ENCODE measurements around the gene JAZF1. TPM values are rescaled to one million over a fixed set of nuclear protein-coding genes. Genes with fewer than 3 reads are reported as not detected.

The JAZF1 gene
- total RNA-seq, 1 experiment from 2014 or later = 9.1 TPM

GRCh38 chr7:28168393-28169158 is 12.0 kb downstream of the JAZF1 start:
- H3K79me2 ChIP-seq (ENCODE audit: insufficient read depth, low read length) = peaks cover 2% of the 10 kb centered on the region; the same call in 1 of the 2 replicates
- no peak for TF ChIP-seq CTCF (conservative IDR thresholded peaks at IDR 0.05)
- no CpG with 5 or more reads among the region's 5 CpGs for WGBS (ENCODE audit: extremely low coverage, insufficient read length, low lambda C conversion rate)
- no peaks in the 10 kb centered on the region for H3K27me3 ChIP-seq (ENCODE audit: insufficient read depth, low read length)
- no peak overlapping the region for H2AK5ac ChIP-seq (ENCODE audit: insufficient read length, low read length)
- Mint-ChIP-seq H3K4me3 (no peak overlapping the region), H3K27me3 (ENCODE audit: low read depth) (no peaks in the 10 kb centered on the region), H3K27ac (no peak overlapping the region), H3K9me3 (no peaks in the 10 kb centered on the region), H3K4me1 (peaks cover 25 to 38% of the 10 kb centered on the region in 2 experiments), H3K36me3 (ENCODE audit: insufficient read depth in 1 of 3, low read depth in 3 of 3) (no peaks in the 10 kb centered on the region)
- no peak overlapping the region for H3K14ac ChIP-seq (ENCODE audit: insufficient read depth, low read length)
- H2AFZ ChIP-seq (ENCODE audit: low read length) = no peak overlapping the region
- H3K23ac ChIP-seq (ENCODE audit: insufficient read length, low read depth, low read length) = no peak overlapping the region
- no peak overlapping the region for H3K18ac ChIP-seq (ENCODE audit: insufficient read length, low read depth, low read length)
- no peak overlapping the region for H3K4me2 ChIP-seq (ENCODE audit: insufficient read depth, insufficient read length, low read length)
- DNase-seq = no peak
- H3K9ac ChIP-seq (ENCODE audit: extremely low read depth, insufficient read length, low read length) = no peak overlapping the region
- no peaks in the 10 kb centered on the region for H3K9me3 ChIP-seq (ENCODE audit: control insufficient read depth, low read depth, low read length)
- no peaks in the 10 kb centered on the region for H3K79me1 ChIP-seq (ENCODE audit: insufficient read depth, low read depth, low read length, poor library complexity, severe bottlenecking)
- H4K5ac ChIP-seq (ENCODE audit: insufficient read length, low read depth, low read length) = no peak overlapping the region
- H4K8ac ChIP-seq (replicated peaks; ENCODE audit: insufficient read length, low read depth, low read length) = no peak overlapping the region
- no peaks in the 10 kb centered on the region for H3K23me2 ChIP-seq (ENCODE audit: insufficient read length, low read depth, low read length, poor library complexity, severe bottlenecking)
- no peak overlapping the region for H2BK5ac ChIP-seq (ENCODE audit: insufficient read length, low read length)
- H3T11ph ChIP-seq (ENCODE audit: low read length) = no peak overlapping the region
- no peak overlapping the region for H2BK15ac ChIP-seq (ENCODE audit: low read depth, low read length)
- H3K4ac ChIP-seq (ENCODE audit: low read depth, low read length) = no peak overlapping the region
- H2BK12ac ChIP-seq (ENCODE audit: insufficient read length, low read depth, low read length) = no peak overlapping the region
- H4K20me1 ChIP-seq (ENCODE audit: control insufficient read depth, insufficient read depth, insufficient read length) = no peaks in the 10 kb centered on the region
- no peak overlapping the region for H2BK20ac ChIP-seq (ENCODE audit: low read depth, low read length, poor library complexity, severe bottlenecking)
- no peak overlapping the region for H3K56ac ChIP-seq (ENCODE audit: insufficient read length, low read depth, low read length)
- no peak overlapping the region for H4K91ac ChIP-seq (ENCODE audit: insufficient read length, low read depth, low read length)
- H3K4me1 ChIP-seq (ENCODE audit: insufficient read depth, low read length) = peaks cover 12% of the 10 kb centered on the region; the same call in 1 of the 2 replicates
- H3K27ac ChIP-seq (ENCODE audit: insufficient read length, low read depth, low read length) = no peak overlapping the region
- no peak overlapping the region for H2BK120ac ChIP-seq (ENCODE audit: low read depth, low read length, poor library complexity, severe bottlenecking)
